Measurements from ENCODE around the gene PRPSAP2. TPM values are rescaled to one million over a fixed set of nuclear protein-coding genes. Genes with fewer than 3 reads are reported as not detected.

The PRPSAP2 gene
- total RNA-seq, 2 donors from 2014 or later = 19.5 to 23.2 TPM

- no peak for TF ChIP-seq CTCF (IDR thresholded peaks at IDR 0.05)
- Histone ChIP-seq H3K27ac (peak overlapping the region; percentile 60 to 69), H3K36me3 (no peaks in the 10 kb centered on the region), H3K27me3 (no peaks in the 10 kb centered on the region), H3K4me1 (peaks cover 0 to 24% of the 10 kb centered on the region in 2 donors), H3K4me3 (no peak overlapping the region), H3K9me3 (no peaks in the 10 kb centered on the region)
- no peak for DNase-seq (ENCODE audit: low spot score)
Observed at GRCh38 chr17:18950346-18950745, 92.4 kb downstream of the PRPSAP2 start.

- H3K9me3 ChIP-seq = no peaks in the 10 kb centered on the region
- peak overlapping the region; percentile 60 to 69 for H3K27ac ChIP-seq
- DNase-seq (ENCODE audit: low spot score) = no peak
- no peak for TF ChIP-seq CTCF (IDR thresholded peaks at IDR 0.05)
- no peaks in the 10 kb centered on the region for H3K27me3 ChIP-seq
- no peaks in the 10 kb centered on the region for H3K36me3 ChIP-seq
- H3K4me3 ChIP-seq = no peak overlapping the region
- H3K4me1 ChIP-seq = peaks cover 0 to 24% of the 10 kb centered on the region in 2 donors
Observed at GRCh38 chr17:18950944-18951905, 93.3 kb downstream of the PRPSAP2 start.

- Histone ChIP-seq H3K27ac (peak within 1 kb of the TSS; percentile 58 to 69), H3K4me3 (no peak within 1 kb of the TSS), H3K36me3 (no peaks in the 10 kb centered on the region), H3K4me1 (peaks cover 0 to 20% of the 10 kb centered on the region in 2 donors), H3K9me3 (no peaks in the 10 kb centered on the region), H3K27me3 (no peaks in the 10 kb centered on the region)
- TF ChIP-seq CTCF (IDR thresholded peaks at IDR 0.05) = peak in 1 of 2 donors; percentile 16
- no peak for DNase-seq (ENCODE audit: low spot score)
Observed at GRCh38 chr17:18951941-18952842, 94.3 kb downstream of the PRPSAP2 start, which contains the start of gene SLC5A10. Gene SLC5A10, plus strand, starts transcription at chr17:18952165. Its CDS starts 41 bp downstream, at chr17:18952206.

- Histone ChIP-seq H3K9me3 (no peaks in the 10 kb centered on the region), H3K27me3 (no peaks in the 10 kb centered on the region), H3K27ac (no peak overlapping the region), H3K36me3 (no peaks in the 10 kb centered on the region), H3K4me1 (peaks cover 0 to 20% of the 10 kb centered on the region in 2 donors), H3K4me3 (no peak overlapping the region)
- TF ChIP-seq CTCF (IDR thresholded peaks at IDR 0.05) = no peak
- DNase-seq (ENCODE audit: low spot score) = no peak
Observed at GRCh38 chr17:18953231-18953728, 95.3 kb downstream of the PRPSAP2 start.

- H3K4me1 ChIP-seq = peaks cover 0 to 13% of the 10 kb centered on the region in 2 donors
- H3K4me3 ChIP-seq = no peak overlapping the region
- no peaks in the 10 kb centered on the region for H3K27me3 ChIP-seq
- H3K27ac ChIP-seq = no peak overlapping the region
- H3K9me3 ChIP-seq = no peaks in the 10 kb centered on the region
- no peak for DNase-seq (ENCODE audit: low spot score)
- TF ChIP-seq CTCF (IDR thresholded peaks at IDR 0.05) = no peak
- H3K36me3 ChIP-seq = no peaks in the 10 kb centered on the region
Observed at GRCh38 chr17:18954321-18954720, 96.4 kb downstream of the PRPSAP2 start.

Measured in right atrium auricular region (tissue), 2 donors.